ENCODE measurements around the gene CHRM3. TPM values are rescaled to one million over a fixed set of nuclear protein-coding genes. Genes with fewer than 3 reads are reported as not detected.

CHRM3 gene
- total RNA-seq, 1 donor from 2014 or later = 1.1 TPM

GRCh38 chr1:239353536-239353935, 32.8 kb upstream of the CHRM3 start:
- no peak overlapping the region for H2AFZ ChIP-seq (ENCODE audit: low read depth, low read length)
- no peak overlapping the region for H3K27ac ChIP-seq (ENCODE audit: low read depth, low read length)
- Mint-ChIP-seq H3K4me3 (ENCODE audit: unreplicated experiment) (no peak overlapping the region), H3K36me3 (ENCODE audit: low read depth, unreplicated experiment) (no peaks in the 10 kb centered on the region), H3K27me3 (ENCODE audit: low read depth, unreplicated experiment) (no peaks in the 10 kb centered on the region), H3K4me1 (ENCODE audit: low read depth, unreplicated experiment) (no peaks in the 10 kb centered on the region), H3K27ac (ENCODE audit: unreplicated experiment) (no peak overlapping the region), H3K9me3 (ENCODE audit: unreplicated experiment) (no peaks in the 10 kb centered on the region)
- H3K79me2 ChIP-seq (ENCODE audit: insufficient read depth, low read length) = no peaks in the 10 kb centered on the region
- H4K20me1 ChIP-seq (ENCODE audit: insufficient read depth, low read length) = no peaks in the 10 kb centered on the region
- FAIRE-seq = no peak
- H3K9me3 ChIP-seq (ENCODE audit: insufficient read depth, low read depth, low read length) = no peaks in the 10 kb centered on the region
- no peaks in the 10 kb centered on the region for H3K4me1 ChIP-seq (ENCODE audit: insufficient read depth, low read length)
- DNase-seq (ENCODE audit: low read depth) = no peak
- H3K4me2 ChIP-seq (ENCODE audit: low read length) = no peak overlapping the region
- no peaks in the 10 kb centered on the region for H3K27me3 ChIP-seq (ENCODE audit: insufficient read depth, low read length)
- H3K9ac ChIP-seq (ENCODE audit: low read length) = no peak overlapping the region
- no peaks in the 10 kb centered on the region for H3K36me3 ChIP-seq (ENCODE audit: insufficient read depth, low read length)
- no peak overlapping the region for H3K4me3 ChIP-seq (ENCODE audit: insufficient read depth, low read depth, low read length)
- no peak for TF ChIP-seq EZH2 (IDR thresholded peaks at IDR 0.05; ENCODE audit: insufficient read depth, low read length)
- no peak for TF ChIP-seq CTCF (IDR thresholded peaks at IDR 0.05; ENCODE audit: insufficient read depth, low read depth, low read length)

- no peak overlapping the region for H3K9ac ChIP-seq (ENCODE audit: low read length)
- TF ChIP-seq EZH2 (IDR thresholded peaks at IDR 0.05; ENCODE audit: insufficient read depth, low read length) = no peak
- no peak for TF ChIP-seq CTCF (IDR thresholded peaks at IDR 0.05; ENCODE audit: insufficient read depth, low read depth, low read length)
- Mint-ChIP-seq H3K27ac (ENCODE audit: unreplicated experiment) (no peak overlapping the region), H3K4me1 (ENCODE audit: low read depth, unreplicated experiment) (no peaks in the 10 kb centered on the region), H3K9me3 (ENCODE audit: unreplicated experiment) (no peaks in the 10 kb centered on the region), H3K4me3 (ENCODE audit: unreplicated experiment) (no peak overlapping the region), H3K27me3 (ENCODE audit: low read depth, unreplicated experiment) (no peaks in the 10 kb centered on the region), H3K36me3 (ENCODE audit: low read depth, unreplicated experiment) (no peaks in the 10 kb centered on the region)
- peak; percentile 57 for DNase-seq (ENCODE audit: low read depth)
- no peak overlapping the region for H3K27ac ChIP-seq (ENCODE audit: low read depth, low read length)
- no peak overlapping the region for H3K4me2 ChIP-seq (ENCODE audit: low read length)
- no peak overlapping the region for H2AFZ ChIP-seq (ENCODE audit: low read depth, low read length)
- H4K20me1 ChIP-seq (ENCODE audit: insufficient read depth, low read length) = no peaks in the 10 kb centered on the region
- no peaks in the 10 kb centered on the region for H3K9me3 ChIP-seq (ENCODE audit: insufficient read depth, low read depth, low read length)
- H3K79me2 ChIP-seq (ENCODE audit: insufficient read depth, low read length) = no peaks in the 10 kb centered on the region
- H3K27me3 ChIP-seq (ENCODE audit: insufficient read depth, low read length) = no peaks in the 10 kb centered on the region
- H3K4me1 ChIP-seq (ENCODE audit: insufficient read depth, low read length) = no peaks in the 10 kb centered on the region
- no peak overlapping the region for H3K4me3 ChIP-seq (ENCODE audit: insufficient read depth, low read depth, low read length)
- no peaks in the 10 kb centered on the region for H3K36me3 ChIP-seq (ENCODE audit: insufficient read depth, low read length)
- no peak for FAIRE-seq
These were observed 32.1 kb upstream of the CHRM3 start for GRCh38 chr1:239354231-239354630.

GRCh38 chr1:239357867-239358266, 28.5 kb upstream of the CHRM3 start:
- TF ChIP-seq CTCF (IDR thresholded peaks at IDR 0.05; ENCODE audit: insufficient read depth, low read depth, low read length) = no peak
- no peak for TF ChIP-seq EZH2 (IDR thresholded peaks at IDR 0.05; ENCODE audit: insufficient read depth, low read length)
- H2AFZ ChIP-seq (ENCODE audit: low read depth, low read length) = no peak overlapping the region
- H3K4me3 ChIP-seq (ENCODE audit: insufficient read depth, low read depth, low read length) = no peak overlapping the region
- no peak overlapping the region for H3K9ac ChIP-seq (ENCODE audit: low read length)
- H3K79me2 ChIP-seq (ENCODE audit: insufficient read depth, low read length) = no peaks in the 10 kb centered on the region
- no peaks in the 10 kb centered on the region for H3K27me3 ChIP-seq (ENCODE audit: insufficient read depth, low read length)
- Mint-ChIP-seq H3K27ac (ENCODE audit: unreplicated experiment) (no peak overlapping the region), H3K4me1 (ENCODE audit: low read depth, unreplicated experiment) (peaks cover 5% of the 10 kb centered on the region), H3K36me3 (ENCODE audit: low read depth, unreplicated experiment) (no peaks in the 10 kb centered on the region), H3K27me3 (ENCODE audit: low read depth, unreplicated experiment) (no peaks in the 10 kb centered on the region), H3K4me3 (ENCODE audit: unreplicated experiment) (no peak overlapping the region), H3K9me3 (ENCODE audit: unreplicated experiment) (no peaks in the 10 kb centered on the region)
- DNase-seq (ENCODE audit: low read depth) = no peak
- no peak overlapping the region for H3K27ac ChIP-seq (ENCODE audit: low read depth, low read length)
- H3K4me1 ChIP-seq (ENCODE audit: insufficient read depth, low read length) = peaks cover 4% of the 10 kb centered on the region
- no peaks in the 10 kb centered on the region for H3K9me3 ChIP-seq (ENCODE audit: insufficient read depth, low read depth, low read length)
- H3K4me2 ChIP-seq (ENCODE audit: low read length) = no peak overlapping the region
- H4K20me1 ChIP-seq (ENCODE audit: insufficient read depth, low read length) = no peaks in the 10 kb centered on the region
- no peaks in the 10 kb centered on the region for H3K36me3 ChIP-seq (ENCODE audit: insufficient read depth, low read length)
- FAIRE-seq = no peak

Data from astrocyte (in vitro differentiated cells and primary cell).